GM21786 (cell line): Measurements from ENCODE around the gene PAX6.
"Not testable (repeated sequence)": the region's sequence is repeated elsewhere in the genome, so short reads cannot be mapped to it uniquely, and the experiment has no call there.

Experiments used
- ATAC-seq: cut with Tn5 transposase; IDR thresholded peaks from one replicate; pipeline ENCODE4 v1.9.1; 2021; ENCODE audit not compliant: unreplicated experiment

Gene PAX6

GRCh38 chr11:31770011-31770700, 41.0 kb downstream of the PAX6 start:
- no peak for ATAC-seq

- ATAC-seq = no peak
These were observed 42.1 kb downstream of the PAX6 start for GRCh38 chr11:31768749-31769640.

- no peak for ATAC-seq
These were observed 43.4 kb downstream of the PAX6 start for GRCh38 chr11:31767685-31768084.

GRCh38 chr11:31767066-31767465, 44.1 kb downstream of the PAX6 start:
- no peak for ATAC-seq

- ATAC-seq = no peak
These were observed 46.4 kb downstream of the PAX6 start for GRCh38 chr11:31764766-31765165.

GRCh38 chr11:31764261-31764660, 46.9 kb downstream of the PAX6 start:
- ATAC-seq = no peak

GRCh38 chr11:31763296-31763695, 47.8 kb downstream of the PAX6 start:
- no peak for ATAC-seq

- ATAC-seq = no peak
These were observed 49.5 kb downstream of the PAX6 start for GRCh38 chr11:31761636-31762035.

- ATAC-seq = no peak
These were observed 53.8 kb downstream of the PAX6 start for GRCh38 chr11:31757260-31757835.

- ATAC-seq = no peak
These were observed 63.5 kb downstream of the PAX6 start for GRCh38 chr11:31747581-31747980.

GRCh38 chr11:31740731-31741368, 70.3 kb downstream of the PAX6 start:
- not testable (repeated sequence) for ATAC-seq

- ATAC-seq = no peak
These were observed 71.0 kb downstream of the PAX6 start for GRCh38 chr11:31740131-31740530.
